Measurements from ENCODE around the gene SRPK2.
A peak's percentile ranks its signal among the peaks of the same experiment; 100 is the strongest.
"Not testable (repeated sequence)": the region's sequence is repeated elsewhere in the genome, so short reads cannot be mapped to it uniquely, and the experiment has no call there.

The SRPK2 gene

DNA sequence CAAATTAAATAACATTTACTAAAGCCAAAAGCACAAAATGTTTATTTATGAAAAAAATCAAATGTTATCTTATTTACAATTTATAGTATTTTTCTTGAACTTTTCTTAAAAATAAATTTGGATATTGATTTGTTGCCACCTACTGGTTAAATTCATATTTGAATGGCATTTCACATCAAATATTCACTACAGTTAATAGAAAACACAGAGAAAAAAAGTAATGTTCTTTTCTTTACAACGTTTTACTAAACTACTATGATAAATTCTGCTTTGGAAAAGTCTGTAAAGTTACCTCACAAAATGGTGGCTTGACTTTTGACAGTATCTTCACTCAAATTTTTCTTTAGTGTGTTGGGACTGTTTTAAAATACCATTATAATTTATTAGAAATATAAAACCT, 52.7 kb downstream of the SRPK2 start:
- DNase-seq, result no peak

- not testable (repeated sequence) for DNase-seq
Measured at GRCh38 chr7:105332661-105333060, 56.1 kb downstream of the SRPK2 start.

- DNase-seq, result no peak
Measured at GRCh38 chr7:105330526-105330925, 58.2 kb downstream of the SRPK2 start.

GRCh38 chr7:105327201-105327600, 61.5 kb downstream of the SRPK2 start:
- no peak for DNase-seq

- DNase-seq, result no peak
Measured at GRCh38 chr7:105325216-105325904, 63.4 kb downstream of the SRPK2 start.

DNA sequence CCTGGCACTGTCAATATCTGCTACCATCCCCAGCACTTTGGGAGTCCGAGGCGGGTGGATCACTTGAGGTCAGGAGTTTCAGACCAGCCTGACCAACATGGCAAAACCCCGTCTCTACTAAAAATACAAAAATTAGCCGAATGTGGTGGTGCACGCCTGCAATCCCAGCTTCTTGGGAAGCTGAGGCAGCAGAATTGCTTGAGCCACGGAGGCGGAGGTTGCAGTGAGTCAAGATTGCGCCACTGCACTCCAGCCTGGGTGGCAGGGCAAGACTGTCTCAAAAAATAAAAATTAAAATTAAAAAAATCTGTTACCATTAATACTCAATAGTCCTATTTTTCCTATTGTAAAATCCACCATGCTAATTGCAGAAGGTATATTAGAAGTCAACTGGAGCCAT, 64.1 kb downstream of the SRPK2 start:
- not testable (repeated sequence) for DNase-seq

DNA sequence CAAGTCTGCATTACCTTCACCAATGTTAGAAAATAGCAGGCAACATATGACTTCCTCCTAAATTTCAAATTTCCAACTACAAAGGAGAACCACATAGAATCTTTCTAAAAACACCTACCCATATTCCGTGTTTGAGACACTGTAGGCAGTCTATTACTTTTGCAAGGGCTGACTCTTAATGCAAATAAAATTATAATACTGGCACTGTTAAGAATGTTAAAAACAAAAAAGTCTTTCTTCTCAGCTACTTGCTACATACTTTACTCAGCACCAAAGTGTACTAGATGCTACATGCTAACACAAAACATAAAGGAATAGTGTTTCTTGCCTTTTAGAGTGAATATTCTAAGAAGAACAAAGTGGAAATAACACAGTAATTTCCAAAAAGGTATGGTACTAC, 65.4 kb downstream of the SRPK2 start:
- DNase-seq, result no peak

GRCh38 chr7:105322655-105323277, 66.0 kb downstream of the SRPK2 start:
- DNase-seq, result no peak

- no peak for DNase-seq
Measured at GRCh38 chr7:105321754-105322455, 66.8 kb downstream of the SRPK2 start.

DNA sequence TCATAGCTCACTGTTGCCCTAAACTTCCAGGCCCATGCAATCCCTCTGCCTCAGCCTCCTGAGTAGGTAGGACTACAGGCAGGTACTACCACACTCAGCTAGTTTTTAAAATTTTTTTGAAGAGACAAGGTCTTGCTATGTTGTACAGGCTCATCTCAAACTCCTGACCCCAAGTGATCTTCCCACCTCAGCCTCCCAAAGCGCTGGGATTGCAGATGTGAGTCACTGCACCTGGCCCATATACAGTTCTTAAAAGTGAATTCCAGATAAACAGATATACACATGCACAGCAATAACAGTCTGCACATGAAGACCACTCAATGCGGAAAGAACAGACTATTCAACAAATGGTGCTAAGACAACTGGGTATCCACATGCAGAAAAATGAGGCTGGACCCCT, 67.8 kb downstream of the SRPK2 start:
- DNase-seq, result no peak

- peak; percentile 18 for DNase-seq
Measured at GRCh38 chr7:105319578-105319977, 69.1 kb downstream of the SRPK2 start.

- no peak for DNase-seq
Measured at GRCh38 chr7:105316578-105317344, 72.0 kb downstream of the SRPK2 start.

DNA sequence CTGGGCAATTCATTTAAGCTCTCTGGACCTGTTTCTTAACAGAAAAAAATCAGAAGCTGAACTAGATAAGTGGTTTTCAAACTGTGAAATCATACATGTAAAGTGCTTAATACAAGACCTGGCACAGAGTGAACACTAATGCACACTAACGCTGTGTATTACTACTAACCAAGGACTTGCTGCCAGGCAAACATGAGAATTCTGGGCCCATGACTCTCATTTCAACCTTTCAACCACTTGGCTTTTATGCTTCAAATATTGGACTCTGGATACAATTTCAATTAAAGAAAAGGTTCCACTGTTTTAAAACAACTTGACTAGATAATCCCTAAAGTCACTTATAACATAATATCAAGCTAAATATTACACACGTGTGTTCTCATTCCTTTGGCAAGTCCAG, 73.4 kb downstream of the SRPK2 start:
- no peak for DNase-seq

DNA sequence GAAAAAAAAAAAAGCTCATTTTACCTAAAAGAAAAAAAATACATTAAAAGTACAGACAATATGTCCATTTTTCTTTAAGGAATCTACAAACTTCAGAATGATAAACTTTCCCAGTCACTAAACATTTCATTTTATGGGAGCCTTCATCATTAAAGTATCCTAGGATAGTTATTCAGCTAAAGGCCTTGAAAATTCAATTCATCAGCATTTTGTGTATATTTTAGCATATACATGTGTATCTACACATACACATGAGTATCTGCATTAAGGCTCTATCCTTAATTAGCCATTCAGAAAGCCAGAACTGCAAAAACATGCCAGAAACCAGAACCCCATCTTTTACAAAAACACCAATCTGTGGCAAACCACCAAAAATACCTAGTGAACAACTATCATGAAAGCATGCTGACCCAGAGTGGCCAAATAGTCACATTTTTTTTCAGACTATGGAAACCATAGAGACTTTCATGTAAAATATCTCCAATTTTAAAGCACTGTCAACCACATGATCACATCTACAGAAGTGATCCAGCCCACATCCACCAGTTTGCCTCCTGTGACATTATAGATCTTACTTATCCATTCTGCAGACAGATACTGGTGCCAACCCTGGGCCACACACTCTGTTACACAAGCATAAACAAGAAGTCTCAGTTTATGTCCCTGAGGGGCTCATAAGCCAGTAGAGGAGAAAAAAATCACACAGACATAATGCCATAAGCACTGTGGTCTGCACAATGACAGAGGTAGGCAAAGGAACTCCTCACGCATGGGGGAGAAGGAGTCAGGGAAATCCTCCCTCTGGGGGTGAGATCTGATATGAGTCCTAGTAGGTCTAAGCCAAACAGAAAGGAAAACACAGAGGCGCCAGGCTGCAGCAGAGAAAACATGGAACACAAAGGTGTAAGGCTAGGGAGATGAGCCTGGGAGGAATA, 79.2 kb downstream of the SRPK2 start:
- no peak for DNase-seq

DNA sequence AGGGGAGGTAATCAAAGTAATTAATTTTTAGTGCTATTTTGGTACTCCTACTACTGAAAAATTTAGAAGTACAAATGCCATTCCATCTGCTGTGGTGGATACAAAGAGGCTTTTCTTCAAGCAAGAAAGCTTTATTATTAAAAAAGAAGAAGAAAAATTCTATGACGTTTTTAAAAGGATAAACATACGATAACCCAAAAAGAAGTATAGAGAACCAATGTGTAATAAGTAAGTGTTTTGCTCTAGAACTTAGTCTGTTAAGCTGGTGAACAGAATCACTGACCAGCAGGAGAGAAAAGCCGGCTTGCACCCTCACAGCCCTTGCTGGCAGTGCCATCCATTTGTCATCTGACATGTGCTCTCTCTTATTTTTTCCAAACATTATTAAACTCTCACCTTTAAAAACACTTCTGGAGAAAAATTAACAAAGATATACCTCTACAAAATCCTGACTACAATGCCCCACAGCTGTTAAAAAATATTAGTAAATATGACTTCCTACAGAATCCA, 81.5 kb downstream of the SRPK2 start:
- DNase-seq, result no peak

GRCh38 chr7:105306298-105306748, 82.4 kb downstream of the SRPK2 start:
- no peak for DNase-seq

DNA sequence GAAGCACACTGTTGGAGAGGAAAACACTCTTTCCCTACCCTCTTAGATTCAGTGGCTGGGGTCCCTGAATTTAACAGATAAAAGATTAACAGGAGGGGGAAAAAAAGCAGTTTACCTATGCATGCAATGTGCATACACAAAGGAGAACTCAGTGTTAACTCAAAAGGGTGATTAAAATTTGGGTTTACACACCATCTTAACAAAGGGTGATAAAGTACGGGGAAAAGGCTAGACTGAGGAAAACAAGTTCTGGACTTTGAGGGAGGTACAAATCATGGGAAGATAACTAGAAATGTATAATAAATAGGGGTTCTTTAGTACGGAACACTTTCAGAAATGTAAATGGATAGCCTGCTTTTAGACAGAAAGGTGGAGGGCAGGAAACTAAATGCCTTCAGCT, 83.1 kb downstream of the SRPK2 start:
- DNase-seq, result no peak

GRCh38 chr7:105304040-105304895, 84.5 kb downstream of the SRPK2 start:
- no peak for DNase-seq

DNA sequence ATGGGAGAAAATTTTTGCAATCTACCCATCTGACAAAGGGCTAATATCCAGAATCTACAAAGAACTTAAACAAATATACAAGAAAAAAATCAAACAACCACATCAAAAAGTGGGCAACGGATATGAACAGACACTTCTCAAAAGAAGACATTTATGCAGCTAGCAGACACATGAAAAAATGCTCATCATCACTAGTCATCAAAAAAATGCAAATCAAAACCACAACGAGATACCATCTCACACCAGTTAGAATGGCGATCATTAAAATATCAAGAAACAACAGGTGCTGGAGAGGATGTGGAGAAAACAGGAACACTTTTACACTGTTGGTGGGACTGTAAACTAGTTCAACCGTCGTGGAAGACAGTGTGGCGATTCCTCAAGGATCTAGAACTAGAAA, 88.1 kb downstream of the SRPK2 start:
- not testable (repeated sequence) for DNase-seq

DNA sequence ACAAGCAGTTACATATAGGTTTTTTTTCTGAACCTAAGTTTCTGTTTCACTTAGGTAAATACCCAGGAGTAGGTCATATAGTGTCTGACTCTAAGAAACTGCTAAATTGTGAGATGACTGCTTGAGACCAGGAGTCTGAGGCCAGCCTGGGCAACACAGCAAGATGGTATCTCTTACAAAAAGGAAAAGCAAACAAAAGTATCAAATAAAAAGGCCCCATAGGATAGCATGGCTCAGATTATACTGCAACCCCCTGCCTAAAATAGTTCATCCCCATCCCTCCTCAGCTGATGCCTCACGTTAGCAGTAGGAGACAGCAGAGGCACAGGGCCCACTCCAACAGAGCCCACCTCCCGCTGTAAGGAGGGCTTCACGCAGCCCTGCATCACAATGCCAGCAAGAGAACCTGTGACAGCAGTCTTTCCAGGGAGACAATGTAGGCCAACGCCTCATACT, 90.3 kb downstream of the SRPK2 start:
- DNase-seq, result no peak

DNA sequence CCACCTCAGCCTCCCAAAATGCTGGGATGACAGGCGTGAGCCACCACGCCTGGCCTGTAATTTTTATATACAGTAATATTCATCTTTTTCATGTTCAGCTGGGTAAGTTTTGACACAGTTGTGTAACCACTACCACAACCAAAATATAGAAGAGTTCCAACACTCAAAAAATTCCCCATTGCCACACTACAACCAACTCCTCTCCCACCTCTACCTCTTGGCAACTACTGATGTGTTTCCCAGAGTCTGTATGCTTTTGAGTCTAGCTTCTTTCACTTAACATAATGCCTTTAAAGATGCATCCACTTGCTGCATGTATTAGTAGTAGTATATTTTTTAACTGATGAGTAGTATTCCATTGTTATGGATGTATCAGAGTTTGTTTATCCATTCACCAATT, 90.7 kb downstream of the SRPK2 start:
- DNase-seq, result no peak
